Measurements from ENCODE around the gene TXNRD3.

DNA sequence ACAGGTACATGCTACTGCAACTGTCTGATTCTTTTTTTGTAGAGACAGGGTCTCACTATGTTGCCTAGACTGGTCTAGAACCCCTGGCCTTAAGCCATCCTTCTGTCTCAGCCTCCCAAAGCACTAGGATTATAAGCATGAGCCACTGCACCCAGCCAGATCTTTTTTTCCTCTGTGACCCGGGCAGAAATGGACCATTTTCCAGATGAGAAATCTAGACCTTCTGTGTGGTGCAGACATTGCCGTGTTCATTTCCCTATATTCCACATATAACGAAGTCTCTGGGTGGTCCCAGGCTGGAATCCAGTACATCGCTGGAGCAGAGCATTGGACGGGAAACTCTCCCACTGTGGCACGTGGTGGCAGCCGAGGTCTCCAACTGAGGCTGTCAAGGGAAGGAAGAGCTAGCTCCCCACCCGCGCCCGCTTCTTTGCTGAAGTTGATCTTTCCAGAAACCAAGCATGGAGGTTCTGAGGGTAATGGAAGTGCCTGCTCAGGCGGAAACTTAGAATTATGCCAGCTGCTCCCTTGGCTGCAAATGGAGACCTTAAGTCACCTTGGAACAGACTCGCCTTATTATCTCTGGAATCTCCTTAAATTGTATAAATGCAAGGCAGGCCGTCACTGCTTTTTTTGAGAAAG is 23.1 kb upstream of the TXNRD3 start:
- TF ChIP-seq, protein P1, sequence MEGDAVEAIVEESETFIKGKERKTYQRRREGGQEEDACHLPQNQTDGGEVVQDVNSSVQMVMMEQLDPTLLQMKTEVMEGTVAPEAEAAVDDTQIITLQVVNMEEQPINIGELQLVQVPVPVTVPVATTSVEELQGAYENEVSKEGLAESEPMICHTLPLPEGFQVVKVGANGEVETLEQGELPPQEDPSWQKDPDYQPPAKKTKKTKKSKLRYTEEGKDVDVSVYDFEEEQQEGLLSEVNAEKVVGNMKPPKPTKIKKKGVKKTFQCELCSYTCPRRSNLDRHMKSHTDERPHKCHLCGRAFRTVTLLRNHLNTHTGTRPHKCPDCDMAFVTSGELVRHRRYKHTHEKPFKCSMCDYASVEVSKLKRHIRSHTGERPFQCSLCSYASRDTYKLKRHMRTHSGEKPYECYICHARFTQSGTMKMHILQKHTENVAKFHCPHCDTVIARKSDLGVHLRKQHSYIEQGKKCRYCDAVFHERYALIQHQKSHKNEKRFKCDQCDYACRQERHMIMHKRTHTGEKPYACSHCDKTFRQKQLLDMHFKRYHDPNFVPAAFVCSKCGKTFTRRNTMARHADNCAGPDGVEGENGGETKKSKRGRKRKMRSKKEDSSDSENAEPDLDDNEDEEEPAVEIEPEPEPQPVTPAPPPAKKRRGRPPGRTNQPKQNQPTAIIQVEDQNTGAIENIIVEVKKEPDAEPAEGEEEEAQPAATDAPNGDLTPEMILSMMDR (conservative IDR thresholded peaks at IDR 0.05; ENCODE audit: low read length), result no peak
- no peak for TF ChIP-seq EZH2phosphoT487 (IDR thresholded peaks at IDR 0.05; ENCODE audit: borderline replicate concordance)
